HCT116 (cell line): ENCODE results near the gene SDK1. TPM values are rescaled to one million over a fixed set of nuclear protein-coding genes. Genes with fewer than 3 reads are reported as not detected.

Experiments used
- ATAC-seq: fragments of 200-7000 bp; cut with Tn5 transposase; 2 replicates; pipeline ENCODE4 v1.9.1; 2020; ENCODE audit warnings: mild to moderate bottlenecking, moderate library complexity
- BruUV-seq: library from RNA; stranded (reverse); fragments of 400-500 nt; replicated peaks from 2 replicates; lab custom pipeline; 2021; lab: Mats Ljungman, UMichigan
- CTCF ChIA-PET: fragments of 300-600 bp; sonication (Branson Sonifier 250); formaldehyde crosslinking; loops from one replicate; lab custom pipeline; 2021; ENCODE audit warnings: antibody characterized with exemption; lab: Charles Lee
- POLR2A ChIA-PET: fragments of 300-600, 350-600 bp; sonication (Branson Sonifier 250); formaldehyde crosslinking; loops from one replicate; lab custom pipeline; 2021; ENCODE audit warnings: antibody characterized with exemption; lab: Charles Lee
- RAD21 ChIA-PET, 2 experiments: fragments of 300-600 bp; sonication (Branson Sonifier 250); formaldehyde crosslinking; loops; one replicate each; lab custom pipeline; 2023; ENCODE audit warnings: low total read pairs in 2 of 2; ENCODE audit not compliant: uncharacterized antibody in 2 of 2, unreplicated experiment in 2 of 2, low non-redundant PET in 1 of 2; lab: Charles Lee
- DNase-seq: peaks from one replicate; pipeline ENCODE4 v3.0.0-alpha.2; 2010; ENCODE audit warnings: low read depth, low spot score
- H2AFZ ChIP-seq: fragments of 200-600 bp; shearing (Covaris generic), sonication (generic); 2 replicates; pipeline ENCODE4 v1.6.1; 2017; ENCODE audit warnings: low read depth, mixed run types, mixed read lengths, antibody characterized with exemption, low read length; ENCODE audit not compliant: poor library complexity, severe bottlenecking
- H3K27ac ChIP-seq: 2 replicates; pipeline ENCODE4 v1.5.1; 2012; ENCODE audit warnings: low read depth, low read length
- H3K27me3 ChIP-seq: fragments of 200-600 bp; sonication (generic); 2 replicates; pipeline ENCODE4 v1.6.1; 2016; ENCODE audit warnings: mixed run types, low read length, mixed read lengths; ENCODE audit not compliant: insufficient read depth
- H3K36me3 ChIP-seq, 2 experiments: fragments of 200-500 bp in 1 of 2; fragments of 200-600 bp in 1 of 2; sonication (Bioruptor generic) in 1 of 2; sonication (generic) in 1 of 2; 2 replicates each; pipeline versions ENCODE4 v1.5.1 to v1.6.1; 2014 to 2016; ENCODE audit warnings: low read length in 2 of 2, inconsistent platforms in 1 of 2, mixed read lengths in 1 of 2, mixed run types in 1 of 2; ENCODE audit not compliant: insufficient read depth in 2 of 2, control insufficient read depth in 1 of 2
- H3K4me1 ChIP-seq, 2 experiments: fragments of 200-600 bp in 1 of 2; sonication (generic) in 1 of 2; 2 replicates each; pipeline versions ENCODE4 v1.5.1 to v1.6.1; 2012 to 2017; ENCODE audit warnings: low read length in 2 of 2, inconsistent platforms in 1 of 2, mild to moderate bottlenecking in 1 of 2, mixed read lengths in 1 of 2, mixed run types in 1 of 2, moderate library complexity in 1 of 2; ENCODE audit not compliant: insufficient read depth in 2 of 2, control insufficient read depth in 1 of 2
- H3K4me2 ChIP-seq: fragments of 200-600 bp; sonication (generic); 2 replicates; pipeline ENCODE4 v1.6.1; 2017; ENCODE audit warnings: mixed run types, low read length, mixed read lengths
- H3K4me3 ChIP-seq, 2 experiments: fragments of 200-600 bp in 1 of 2; sonication (generic) in 1 of 2; replicated peaks in 1 of 2; 2 replicates each; pipeline ENCODE4 v1.5.1; 2011 to 2016; ENCODE audit warnings: low read length in 2 of 2, control low read depth in 1 of 2, low read depth in 1 of 2, mild to moderate bottlenecking in 1 of 2, mixed read lengths in 1 of 2, mixed run types in 1 of 2
- H3K79me2 ChIP-seq: fragments of 200-600 bp; sonication (generic); 2 replicates; pipeline ENCODE4 v1.6.1; 2017; ENCODE audit warnings: mild to moderate bottlenecking, mixed run types, low read length, moderate library complexity, mixed read lengths; ENCODE audit not compliant: insufficient read depth
- H3K9ac ChIP-seq: fragments of 200-600 bp; sonication (generic); 2 replicates; pipeline ENCODE4 v1.6.1; 2016; ENCODE audit warnings: low read length, mixed read lengths
- H3K9me2 ChIP-seq: fragments of 200-600 bp; sonication (generic), shearing (Covaris generic); 2 replicates; pipeline ENCODE4 v1.6.1; 2017; ENCODE audit warnings: mixed run types, mild to moderate bottlenecking, moderate library complexity; ENCODE audit not compliant: insufficient read depth
- H3K9me3 ChIP-seq, 2 experiments: fragments of 200-500 bp in 1 of 2; fragments of 200-600 bp in 1 of 2; sonication (Bioruptor generic) in 1 of 2; sonication (generic) in 1 of 2; 2 replicates each; pipeline ENCODE4 v1.6.1; 2014 to 2017; ENCODE audit warnings: low read length in 2 of 2, mixed read lengths in 2 of 2, inconsistent platforms in 1 of 2, low read depth in 1 of 2, mild to moderate bottlenecking in 1 of 2, mixed run types in 1 of 2, moderate library complexity in 1 of 2; ENCODE audit not compliant: control insufficient read depth in 1 of 2, insufficient read depth in 1 of 2
- H4K20me1 ChIP-seq: fragments of 200-600 bp; sonication (generic), shearing (Covaris generic); 2 replicates; pipeline ENCODE4 v1.6.1; 2017; ENCODE audit warnings: mixed run types, mild to moderate bottlenecking, moderate library complexity; ENCODE audit not compliant: insufficient read depth
- CEBPB ChIP-seq: IDR thresholded peaks from 2 replicates; pipeline ENCODE4 v1.6.1; 2012; ENCODE audit warnings: low read depth
- ELF1 ChIP-seq: IDR thresholded peaks from 2 replicates; pipeline ENCODE4 v1.6.1; 2012; ENCODE audit warnings: low read depth, borderline replicate concordance
- FOSL1 ChIP-seq: IDR thresholded peaks from 2 replicates; pipeline ENCODE4 v1.6.1; 2012; ENCODE audit warnings: low read depth
- JUND ChIP-seq: IDR thresholded peaks from 2 replicates; pipeline ENCODE4 v1.6.1; 2012
- RAD21 ChIP-seq: IDR thresholded peaks from 2 replicates; pipeline ENCODE4 v1.6.1; 2012; ENCODE audit warnings: low read depth, mild to moderate bottlenecking
- SIN3A ChIP-seq: IDR thresholded peaks from 2 replicates; pipeline ENCODE4 v1.6.1; 2012; ENCODE audit warnings: low read depth
- SP1 ChIP-seq: IDR thresholded peaks from 2 replicates; pipeline ENCODE4 v1.6.1; 2012; ENCODE audit warnings: low read depth
- SRF ChIP-seq: IDR thresholded peaks from 2 replicates; pipeline ENCODE4 v1.6.1; 2012; ENCODE audit warnings: low read depth
- ZFX ChIP-seq: fragments of 450-650 bp; IDR thresholded peaks from 2 replicates; pipeline ENCODE4 v1.6.1; 2017
- intact Hi-C: fragments of 100-400 bp; cut with micrococcal nuclease; formaldehyde crosslinking; loops from 2 replicates; pipeline ENCODE4 v1.10.0; 2022
- total RNA-seq: library from RNA; stranded (reverse); gene quantifications from one replicate; pipeline ENCODE4 v1.2.1, GENCODE V29; 2021; ENCODE audit not compliant: unreplicated experiment
- TF ChIP-seq, protein P1 (sequence below), 3 experiments: fragments of 200-600 bp in 1 of 3; sonication (generic) in 1 of 3; IDR thresholded peaks in 2 of 3; conservative IDR thresholded peaks in 1 of 3; 2 replicates each; pipeline ENCODE4 v1.5.1; 2012 to 2017; ENCODE audit warnings: low read depth in 2 of 3, low read length in 2 of 3, antibody characterized with exemption in 1 of 3, borderline replicate concordance in 1 of 3, control low read depth in 1 of 3, mild to moderate bottlenecking in 1 of 3, mixed read lengths in 1 of 3, mixed run types in 1 of 3, moderate library complexity in 1 of 3; ENCODE audit not compliant: insufficient read depth in 1 of 3

The SDK1 gene
- total RNA-seq, 1 experiment from 2014 or later: 0.05 TPM

DNA sequence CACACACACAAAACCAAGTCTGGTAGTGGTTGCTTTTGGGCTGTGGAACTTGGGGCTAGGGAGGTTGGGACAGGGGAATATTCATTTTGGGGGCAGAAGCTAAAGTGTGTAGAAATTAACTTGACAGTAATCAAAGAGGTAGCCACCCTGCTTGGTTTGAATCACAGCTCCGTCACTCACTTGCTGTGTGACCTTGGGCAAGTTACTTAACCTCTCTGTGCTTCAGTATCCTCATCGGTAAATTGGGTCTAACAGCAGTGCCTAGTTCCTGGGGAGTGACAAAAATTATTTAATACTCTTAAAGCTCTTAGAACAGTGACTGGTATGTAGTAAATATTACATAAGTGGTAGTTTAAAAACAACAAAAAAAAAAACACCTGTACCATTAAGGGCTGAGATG, 489.8 kb downstream of the SDK1 start:
- RAD21 ChIA-PET: no interaction called here
- H3K36me3 ChIP-seq: no peaks in the 10 kb centered on the region
- ATAC-seq: no peak
- no peaks in the 10 kb centered on the region for H3K79me2 ChIP-seq
- H4K20me1 ChIP-seq: no peaks in the 10 kb centered on the region
- BruUV-seq: no TSS peak
- no peaks in the 10 kb centered on the region for H3K9me3 ChIP-seq
- TF ChIP-seq, protein P1, sequence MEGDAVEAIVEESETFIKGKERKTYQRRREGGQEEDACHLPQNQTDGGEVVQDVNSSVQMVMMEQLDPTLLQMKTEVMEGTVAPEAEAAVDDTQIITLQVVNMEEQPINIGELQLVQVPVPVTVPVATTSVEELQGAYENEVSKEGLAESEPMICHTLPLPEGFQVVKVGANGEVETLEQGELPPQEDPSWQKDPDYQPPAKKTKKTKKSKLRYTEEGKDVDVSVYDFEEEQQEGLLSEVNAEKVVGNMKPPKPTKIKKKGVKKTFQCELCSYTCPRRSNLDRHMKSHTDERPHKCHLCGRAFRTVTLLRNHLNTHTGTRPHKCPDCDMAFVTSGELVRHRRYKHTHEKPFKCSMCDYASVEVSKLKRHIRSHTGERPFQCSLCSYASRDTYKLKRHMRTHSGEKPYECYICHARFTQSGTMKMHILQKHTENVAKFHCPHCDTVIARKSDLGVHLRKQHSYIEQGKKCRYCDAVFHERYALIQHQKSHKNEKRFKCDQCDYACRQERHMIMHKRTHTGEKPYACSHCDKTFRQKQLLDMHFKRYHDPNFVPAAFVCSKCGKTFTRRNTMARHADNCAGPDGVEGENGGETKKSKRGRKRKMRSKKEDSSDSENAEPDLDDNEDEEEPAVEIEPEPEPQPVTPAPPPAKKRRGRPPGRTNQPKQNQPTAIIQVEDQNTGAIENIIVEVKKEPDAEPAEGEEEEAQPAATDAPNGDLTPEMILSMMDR (IDR thresholded peaks at IDR 0.05 in 2 of 3, conservative IDR thresholded peaks at IDR 0.05 in 1 of 3; ENCODE audit: borderline replicate concordance in 1 of 3, insufficient read depth in 1 of 3, low read depth in 2 of 3, low read length in 2 of 3): no peak
- no peak for TF ChIP-seq RAD21
- TF ChIP-seq, all 23 proteins: peak for 0
- H3K9me2 ChIP-seq: no peaks in the 10 kb centered on the region
- H3K4me2 ChIP-seq: no peak overlapping the region
- DNase-seq: no peak
- H3K9ac ChIP-seq: no peak overlapping the region
- H3K27me3 ChIP-seq: peaks cover 40% of the 10 kb centered on the region
- intact Hi-C loops: no loop called here
- CTCF ChIA-PET: no interaction called here
- H3K4me1 ChIP-seq: no peaks in the 10 kb centered on the region
- no peak overlapping the region for H2AFZ ChIP-seq
- no peak overlapping the region for H3K4me3 ChIP-seq
- no peak overlapping the region for H3K27ac ChIP-seq
- POLR2A ChIA-PET: no interaction called here

DNA sequence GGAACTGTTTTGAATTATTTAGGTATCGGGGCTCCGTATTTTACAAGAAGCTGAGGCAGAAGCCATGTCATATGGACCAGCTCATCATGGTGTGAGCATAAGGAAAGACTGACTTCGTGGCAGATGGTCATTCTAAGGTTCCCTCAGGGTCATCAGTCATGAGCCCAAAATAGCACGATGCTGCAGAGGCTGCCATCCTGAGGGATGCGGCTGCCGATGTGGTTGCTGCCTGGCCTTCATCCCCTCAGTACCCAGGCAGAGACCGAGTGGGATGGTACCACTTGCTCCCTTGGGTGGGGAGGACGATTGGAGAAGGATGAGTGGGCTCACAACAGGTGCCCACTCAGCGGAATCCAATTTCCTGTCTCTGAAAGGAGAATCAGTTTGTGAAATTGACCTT, 490.3 kb downstream of the SDK1 start:
- intact Hi-C loops: no loop called here
- Histone ChIP-seq H3K9me3 (no peaks in the 10 kb centered on the region), H3K36me3 (no peaks in the 10 kb centered on the region), H4K20me1 (no peaks in the 10 kb centered on the region), H3K4me2 (no peak overlapping the region), H3K4me1 (no peaks in the 10 kb centered on the region), H3K9me2 (no peaks in the 10 kb centered on the region), H3K27me3 (peaks cover 42% of the 10 kb centered on the region), H2AFZ (no peak overlapping the region), H3K9ac (no peak overlapping the region), H3K4me3 (no peak overlapping the region), H3K79me2 (no peaks in the 10 kb centered on the region), H3K27ac (no peak overlapping the region)
- no peak for TF ChIP-seq SP1
- no peak for TF ChIP-seq RAD21
- TF ChIP-seq JUND: no peak
- no peak for TF ChIP-seq ELF1
- no peak for TF ChIP-seq SRF
- TF ChIP-seq FOSL1: no peak
- TF ChIP-seq ZFX: no peak
- TF ChIP-seq SIN3A: no peak
- no peak for TF ChIP-seq CEBPB
- ChIA-PET POLR2A (no interaction called here), CTCF (no interaction called here), RAD21 (no interaction called here)
- BruUV-seq: no TSS peak
- DNase-seq (no peak), ATAC-seq (no peak)
